ENCODE measurements around the gene COPZ2. TPM values are rescaled to one million over a fixed set of nuclear protein-coding genes. Genes with fewer than 3 reads are reported as not detected.

COPZ2 gene
- total and polyA plus RNA-seq, 9 of the 15 experiments (the other 6 are each of a cell fraction or from before 2014, with no cell fraction given), result 0.22 to 0.49 TPM; not detected in 7

DNA sequence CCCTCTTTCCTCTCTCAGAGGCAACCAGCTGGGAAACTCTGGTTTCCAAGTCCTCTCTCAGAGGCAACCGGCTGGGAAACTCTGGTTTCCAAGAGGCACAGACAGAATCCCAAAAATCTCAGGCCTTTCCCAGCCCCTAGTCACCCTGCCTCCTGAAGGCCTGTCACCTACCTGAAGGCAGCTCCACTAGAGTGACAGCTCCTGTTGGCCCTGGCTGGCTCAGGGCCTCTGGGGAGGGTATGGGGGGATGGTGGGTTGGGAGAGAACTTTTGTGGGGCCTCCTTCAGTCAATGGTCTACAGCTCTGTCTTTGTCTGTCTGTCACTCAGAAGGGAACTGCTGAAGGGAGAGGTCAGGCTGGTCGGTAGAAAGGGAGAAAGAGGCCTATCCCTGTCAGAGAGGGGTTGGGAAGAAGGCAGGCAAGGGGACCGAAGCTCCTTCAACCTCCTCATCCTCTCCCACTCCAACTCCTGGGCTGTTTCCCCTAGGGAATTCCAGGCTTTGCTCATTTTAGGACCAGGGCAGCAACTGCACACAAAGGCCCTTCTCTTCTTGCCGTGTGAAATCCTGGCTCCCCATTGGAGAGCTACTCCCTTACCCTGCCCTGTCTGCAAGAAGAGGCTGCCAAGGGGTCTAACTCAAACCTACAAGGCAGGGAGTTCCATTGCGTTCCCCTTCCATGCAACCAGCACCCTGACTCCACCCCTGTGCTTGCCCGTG, 23.6 kb downstream of the COPZ2 start (continued):
- TF ChIP-seq, protein P1, sequence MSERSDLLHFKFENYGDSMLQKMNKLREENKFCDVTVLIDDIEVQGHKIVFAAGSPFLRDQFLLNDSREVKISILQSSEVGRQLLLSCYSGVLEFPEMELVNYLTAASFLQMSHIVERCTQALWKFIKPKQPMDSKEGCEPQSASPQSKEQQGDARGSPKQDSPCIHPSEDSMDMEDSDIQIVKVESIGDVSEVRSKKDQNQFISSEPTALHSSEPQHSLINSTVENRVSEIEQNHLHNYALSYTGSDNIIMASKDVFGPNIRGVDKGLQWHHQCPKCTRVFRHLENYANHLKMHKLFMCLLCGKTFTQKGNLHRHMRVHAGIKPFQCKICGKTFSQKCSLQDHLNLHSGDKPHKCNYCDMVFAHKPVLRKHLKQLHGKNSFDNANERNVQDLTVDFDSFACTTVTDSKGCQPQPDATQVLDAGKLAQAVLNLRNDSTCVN (CRISPR knock-in tag; IDR thresholded peaks at IDR 0.05), result no peak
- TF ChIP-seq ZNF140 (CRISPR knock-in tag; IDR thresholded peaks at IDR 0.05), result no peak
- TF ChIP-seq, protein P2, sequence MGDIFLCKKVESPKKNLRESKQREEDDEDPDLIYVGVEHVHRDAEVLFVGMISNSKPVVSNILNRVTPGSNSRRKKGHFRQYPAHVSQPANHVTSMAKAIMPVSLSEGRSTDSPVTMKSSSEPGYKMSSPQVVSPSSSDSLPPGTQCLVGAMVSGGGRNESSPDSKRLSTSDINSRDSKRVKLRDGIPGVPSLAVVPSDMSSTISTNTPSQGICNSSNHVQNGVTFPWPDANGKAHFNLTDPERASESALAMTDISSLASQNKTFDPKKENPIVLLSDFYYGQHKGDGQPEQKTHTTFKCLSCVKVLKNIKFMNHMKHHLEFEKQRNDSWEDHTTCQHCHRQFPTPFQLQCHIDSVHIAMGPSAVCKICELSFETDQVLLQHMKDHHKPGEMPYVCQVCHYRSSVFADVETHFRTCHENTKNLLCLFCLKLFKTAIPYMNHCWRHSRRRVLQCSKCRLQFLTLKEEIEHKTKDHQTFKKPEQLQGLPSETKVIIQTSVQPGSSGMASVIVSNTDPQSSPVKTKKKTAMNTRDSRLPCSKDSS (IDR thresholded peaks at IDR 0.05; ENCODE audit: low read depth, partially characterized antibody), result no peak

DNA sequence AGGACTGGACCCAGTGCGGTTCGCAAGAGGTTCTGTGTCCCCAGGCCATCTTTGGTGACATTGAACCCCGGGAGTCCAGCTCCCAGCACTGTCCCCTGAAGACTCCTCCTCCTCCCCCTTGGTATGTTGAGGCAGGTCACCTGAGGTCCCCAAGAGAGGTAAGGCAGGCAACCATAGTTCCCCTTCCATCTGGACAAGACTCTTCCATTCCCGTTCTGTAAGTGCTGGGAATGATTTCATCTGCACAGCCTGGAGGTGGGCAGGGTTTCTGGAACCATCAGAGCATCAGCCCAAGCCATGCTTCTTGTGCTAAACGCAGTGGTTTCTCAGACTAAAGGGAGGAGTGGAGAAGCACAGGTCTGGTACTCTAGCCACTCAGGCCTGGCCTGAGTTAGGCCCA, 24.9 kb downstream of the COPZ2 start:
- ATAC-seq (no peak), DNase-seq (ENCODE audit: extremely low read depth in 1 of 4, low spot score in 3 of 4) (no peak), FAIRE-seq (no peak)
- H3K27me3 ChIP-seq (ENCODE audit: control insufficient read depth in 2 of 2, insufficient read depth in 2 of 2, low read length in 2 of 2), result no peaks in the 10 kb centered on the region
- peaks cover 22 to 23% of the 10 kb centered on the region in 2 experiments for H3K4me1 ChIP-seq (replicated peaks in 1 of 2; ENCODE audit: control insufficient read depth in 2 of 2, insufficient read depth in 2 of 2, low read length in 2 of 2)
- H3K79me2 ChIP-seq (ENCODE audit: control insufficient read depth, insufficient read depth, low read length), result no peaks in the 10 kb centered on the region
- in situ Hi-C loops (cut with MboI) (no loop called here), intact Hi-C loops (cut with micrococcal nuclease) (no loop called here)
- no peak overlapping the region for H3K4me3 ChIP-seq
- ChIA-PET CTCF (ENCODE audit: low intra/inter-chr PET ratio) (interaction anchor here (0.6 kb wide), 2 partner anchors 579 to 601 kb away, joined by 3 read pairs; no protein-coding TSS in a partner anchor), POLR2A (interaction anchor here (0.8 to 1.2 kb wide), 3 partner anchors 10 to 29 kb away, joined by 3 to 5 read pairs (median 3); no protein-coding TSS in a partner anchor)
- H4K20me1 ChIP-seq (replicated peaks; ENCODE audit: control insufficient read depth, insufficient read depth, low read length), result no peaks in the 10 kb centered on the region
- H3K27ac ChIP-seq (ENCODE audit: extremely low read depth, low read depth, low read length), result no peak overlapping the region
- no peaks in the 10 kb centered on the region; the same call in 1 of the 2 replicates for H3K9me3 ChIP-seq (replicated peaks; ENCODE audit: control insufficient read depth, insufficient read depth, low read depth, low read length)
- H3K4me2 ChIP-seq (ENCODE audit: insufficient read depth, low read length), result no peak overlapping the region
- WGBS (ENCODE audit: insufficient coverage, low coverage, missing lambda C conversion rate), result 61% methylated on average over 5 of the region's 5 CpGs
- TF ChIP-seq, protein P3, sequence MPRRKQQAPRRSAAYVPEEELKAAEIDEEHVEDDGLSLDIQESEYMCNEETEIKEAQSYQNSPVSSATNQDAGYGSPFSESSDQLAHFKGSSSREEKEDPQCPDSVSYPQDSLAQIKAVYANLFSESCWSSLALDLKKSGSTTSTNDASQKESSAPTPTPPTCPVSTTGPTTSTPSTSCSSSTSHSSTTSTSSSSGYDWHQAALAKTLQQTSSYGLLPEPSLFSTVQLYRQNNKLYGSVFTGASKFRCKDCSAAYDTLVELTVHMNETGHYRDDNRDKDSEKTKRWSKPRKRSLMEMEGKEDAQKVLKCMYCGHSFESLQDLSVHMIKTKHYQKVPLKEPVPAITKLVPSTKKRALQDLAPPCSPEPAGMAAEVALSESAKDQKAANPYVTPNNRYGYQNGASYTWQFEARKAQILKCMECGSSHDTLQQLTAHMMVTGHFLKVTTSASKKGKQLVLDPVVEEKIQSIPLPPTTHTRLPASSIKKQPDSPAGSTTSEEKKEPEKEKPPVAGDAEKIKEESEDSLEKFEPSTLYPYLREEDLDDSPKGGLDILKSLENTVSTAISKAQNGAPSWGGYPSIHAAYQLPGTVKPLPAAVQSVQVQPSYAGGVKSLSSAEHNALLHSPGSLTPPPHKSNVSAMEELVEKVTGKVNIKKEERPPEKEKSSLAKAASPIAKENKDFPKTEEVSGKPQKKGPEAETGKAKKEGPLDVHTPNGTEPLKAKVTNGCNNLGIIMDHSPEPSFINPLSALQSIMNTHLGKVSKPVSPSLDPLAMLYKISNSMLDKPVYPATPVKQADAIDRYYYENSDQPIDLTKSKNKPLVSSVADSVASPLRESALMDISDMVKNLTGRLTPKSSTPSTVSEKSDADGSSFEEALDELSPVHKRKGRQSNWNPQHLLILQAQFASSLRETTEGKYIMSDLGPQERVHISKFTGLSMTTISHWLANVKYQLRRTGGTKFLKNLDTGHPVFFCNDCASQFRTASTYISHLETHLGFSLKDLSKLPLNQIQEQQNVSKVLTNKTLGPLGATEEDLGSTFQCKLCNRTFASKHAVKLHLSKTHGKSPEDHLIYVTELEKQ (CRISPR knock-in tag; IDR thresholded peaks at IDR 0.05), result no peak
- H3K9ac ChIP-seq (ENCODE audit: insufficient read depth in 1 of 2, low read depth in 2 of 2, low read length in 2 of 2), result no peak overlapping the region
- H3K36me3 ChIP-seq (ENCODE audit: control insufficient read depth, insufficient read depth, low read length), result no peaks in the 10 kb centered on the region
- H3K9me1 ChIP-seq (ENCODE audit: control insufficient read depth, insufficient read depth, low read length), result no peaks in the 10 kb centered on the region
- no peak overlapping the region for H2AFZ ChIP-seq (ENCODE audit: low read depth, low read length)
- no TSS peak for BruUV-seq (replicated peaks)

Measured in K562 (cell line).